ENCODE measurements around the gene ZNF821.

GRCh38 chr16:71912534-71913275, 28.7 kb upstream of the ZNF821 start:
- no peak for TF ChIP-seq CTCF (IDR thresholded peaks at IDR 0.05)
- no peak for TF ChIP-seq POLR2AphosphoS5 (IDR thresholded peaks at IDR 0.05)
- no peak for TF ChIP-seq POLR2A (IDR thresholded peaks at IDR 0.05)
- no peak for TF ChIP-seq EP300 (IDR thresholded peaks at IDR 0.05)
